AG10803 (cell line): ENCODE data around the gene USF3.

Experiments used
- DNase-seq: peaks from one replicate; pipeline ENCODE4 v3.0.0; 2010; ENCODE audit warnings: low read depth
- H3K4me3 ChIP-seq: 2 replicates; pipeline ENCODE4 v1.5.1; 2011; ENCODE audit warnings: mild to moderate bottlenecking, low read length, control low read depth
- TF ChIP-seq, protein P1 (sequence below): conservative IDR thresholded peaks from 2 replicates; pipeline ENCODE4 v1.5.1; 2011; ENCODE audit warnings: mild to moderate bottlenecking, low read length, control low read depth, inconsistent platforms

The USF3 gene

DNA sequence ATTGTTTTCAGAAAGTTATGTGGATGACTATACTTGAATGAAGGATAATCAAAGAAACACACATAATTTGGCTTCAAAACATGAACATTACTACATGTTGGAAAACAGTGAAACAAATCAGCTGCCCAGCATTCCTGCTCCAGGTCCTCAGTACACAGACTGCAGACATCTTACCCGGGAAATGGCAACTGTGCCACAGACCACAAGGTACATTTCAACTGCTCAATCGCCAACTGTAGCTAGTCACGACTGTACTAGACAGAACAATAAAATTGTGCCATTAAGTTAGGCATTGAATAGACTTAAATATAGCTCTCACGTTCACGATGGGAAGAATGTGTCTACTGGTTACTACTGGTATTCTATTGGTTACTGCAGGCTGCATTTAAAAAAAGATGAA lies 44.6 kb upstream of the USF3 start:
- no peak overlapping the region for H3K4me3 ChIP-seq
- DNase-seq: peak; percentile 55
- TF ChIP-seq, protein P1, sequence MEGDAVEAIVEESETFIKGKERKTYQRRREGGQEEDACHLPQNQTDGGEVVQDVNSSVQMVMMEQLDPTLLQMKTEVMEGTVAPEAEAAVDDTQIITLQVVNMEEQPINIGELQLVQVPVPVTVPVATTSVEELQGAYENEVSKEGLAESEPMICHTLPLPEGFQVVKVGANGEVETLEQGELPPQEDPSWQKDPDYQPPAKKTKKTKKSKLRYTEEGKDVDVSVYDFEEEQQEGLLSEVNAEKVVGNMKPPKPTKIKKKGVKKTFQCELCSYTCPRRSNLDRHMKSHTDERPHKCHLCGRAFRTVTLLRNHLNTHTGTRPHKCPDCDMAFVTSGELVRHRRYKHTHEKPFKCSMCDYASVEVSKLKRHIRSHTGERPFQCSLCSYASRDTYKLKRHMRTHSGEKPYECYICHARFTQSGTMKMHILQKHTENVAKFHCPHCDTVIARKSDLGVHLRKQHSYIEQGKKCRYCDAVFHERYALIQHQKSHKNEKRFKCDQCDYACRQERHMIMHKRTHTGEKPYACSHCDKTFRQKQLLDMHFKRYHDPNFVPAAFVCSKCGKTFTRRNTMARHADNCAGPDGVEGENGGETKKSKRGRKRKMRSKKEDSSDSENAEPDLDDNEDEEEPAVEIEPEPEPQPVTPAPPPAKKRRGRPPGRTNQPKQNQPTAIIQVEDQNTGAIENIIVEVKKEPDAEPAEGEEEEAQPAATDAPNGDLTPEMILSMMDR: no peak

DNA sequence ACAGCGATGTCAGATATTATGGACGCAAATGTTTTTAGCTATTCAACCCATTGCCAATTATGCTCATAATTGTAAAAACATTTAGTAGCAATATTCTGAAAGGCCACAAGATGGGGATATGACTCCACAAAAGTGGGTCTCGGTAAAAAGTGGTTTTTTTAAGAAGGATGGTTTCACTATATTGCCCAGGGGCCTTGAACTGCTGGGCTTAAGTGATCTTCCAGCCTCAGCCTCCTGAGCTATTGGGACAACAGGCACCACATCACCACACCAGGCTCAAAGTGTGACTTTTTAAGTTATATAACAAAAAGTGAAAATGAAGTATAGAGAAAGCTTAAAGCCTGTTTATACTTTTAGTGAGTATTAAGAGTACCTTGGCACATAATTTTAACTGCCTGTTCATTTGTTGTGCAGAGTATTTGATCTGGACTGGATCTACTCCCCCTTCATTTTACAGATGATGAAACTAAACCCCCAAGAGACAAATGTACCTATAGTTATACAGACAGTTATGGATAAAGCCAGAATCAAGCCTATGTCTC lies 40.2 kb upstream of the USF3 start:
- DNase-seq: peak; percentile 71
- TF ChIP-seq, protein P1: peak; percentile 73
- no peak overlapping the region for H3K4me3 ChIP-seq

DNA sequence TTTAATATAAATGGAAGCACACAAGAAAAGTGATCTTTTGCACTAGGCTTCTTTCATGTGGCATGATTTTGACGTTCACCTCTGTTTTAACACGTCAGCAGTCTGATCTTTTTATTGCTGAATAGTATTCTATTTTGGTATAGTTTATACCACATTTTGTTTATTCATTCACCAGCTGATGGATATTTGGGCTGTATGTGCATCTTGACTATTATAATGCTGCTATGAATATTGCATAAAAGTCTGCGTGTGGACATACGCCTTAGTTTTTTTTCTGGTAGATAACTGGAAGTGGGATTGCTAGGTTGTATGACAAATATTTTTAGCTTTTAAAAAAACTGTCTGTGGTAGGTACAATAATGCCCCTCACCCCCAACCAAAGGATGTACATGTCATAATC lies 35.3 kb upstream of the USF3 start:
- TF ChIP-seq, protein P1: no peak
- H3K4me3 ChIP-seq: no peak overlapping the region
- no peak for DNase-seq

DNA sequence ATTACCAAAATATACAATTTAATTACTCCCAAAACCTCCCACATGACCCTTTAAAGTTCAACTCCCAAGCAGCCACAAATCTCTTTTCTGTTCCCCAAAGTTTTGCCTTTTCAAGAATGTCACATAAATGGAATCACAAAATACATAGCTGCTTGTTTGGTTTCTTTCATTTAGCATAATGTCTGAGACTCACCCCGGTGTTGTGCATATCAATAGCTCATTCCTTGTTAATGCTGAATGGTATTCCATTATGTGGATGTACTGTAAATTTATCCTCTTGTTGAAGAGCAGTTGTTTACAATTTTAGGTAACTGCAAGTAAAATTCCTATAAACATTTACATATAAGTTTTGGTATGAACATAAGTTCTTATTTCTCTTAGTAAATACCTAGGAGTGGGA lies 34.1 kb upstream of the USF3 start:
- DNase-seq: no peak
- H3K4me3 ChIP-seq: no peak overlapping the region
- TF ChIP-seq, protein P1: no peak

DNA sequence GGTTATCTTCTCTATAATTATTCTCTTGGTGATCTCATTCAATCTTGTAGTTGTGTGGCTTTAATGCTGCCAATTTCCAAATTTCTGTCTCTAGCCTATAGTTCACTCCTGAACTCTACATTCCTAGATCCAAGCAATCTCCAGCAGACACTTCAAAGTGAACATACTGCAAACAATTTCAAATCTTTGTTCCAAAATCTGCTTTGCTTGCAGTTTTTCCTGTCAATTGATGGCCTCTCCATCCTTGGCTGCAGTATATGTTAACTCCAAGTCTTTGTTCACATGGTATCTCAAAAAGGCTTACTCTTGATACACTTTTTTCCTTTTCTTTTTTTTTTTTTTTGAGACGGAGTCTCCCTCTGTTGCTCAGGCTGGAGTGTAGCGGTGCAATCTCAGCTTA lies 32.2 kb upstream of the USF3 start:
- no peak overlapping the region for H3K4me3 ChIP-seq
- DNase-seq: no peak
- TF ChIP-seq, protein P1: no peak

DNA sequence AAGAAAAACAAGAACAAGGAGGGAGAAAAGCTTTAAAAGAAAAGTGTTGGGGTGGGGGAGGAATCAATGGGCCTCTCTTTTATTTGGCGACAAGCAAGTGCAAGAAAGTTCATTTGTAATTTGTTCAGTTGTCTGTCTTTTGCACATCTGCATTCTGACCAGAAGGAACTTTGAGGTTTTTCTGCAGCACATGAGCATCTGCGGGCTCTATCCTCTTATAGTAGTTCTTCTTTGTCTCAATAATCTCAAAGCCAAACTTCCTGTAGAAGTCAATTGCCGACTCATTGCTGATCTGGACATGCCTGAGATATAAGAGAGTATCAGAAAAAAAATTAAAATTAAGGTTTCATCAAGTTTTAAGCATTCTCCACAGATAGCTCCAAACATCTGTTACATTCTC lies 25.2 kb upstream of the USF3 start:
- no peak for DNase-seq
- no peak overlapping the region for H3K4me3 ChIP-seq
- TF ChIP-seq, protein P1: no peak

DNA sequence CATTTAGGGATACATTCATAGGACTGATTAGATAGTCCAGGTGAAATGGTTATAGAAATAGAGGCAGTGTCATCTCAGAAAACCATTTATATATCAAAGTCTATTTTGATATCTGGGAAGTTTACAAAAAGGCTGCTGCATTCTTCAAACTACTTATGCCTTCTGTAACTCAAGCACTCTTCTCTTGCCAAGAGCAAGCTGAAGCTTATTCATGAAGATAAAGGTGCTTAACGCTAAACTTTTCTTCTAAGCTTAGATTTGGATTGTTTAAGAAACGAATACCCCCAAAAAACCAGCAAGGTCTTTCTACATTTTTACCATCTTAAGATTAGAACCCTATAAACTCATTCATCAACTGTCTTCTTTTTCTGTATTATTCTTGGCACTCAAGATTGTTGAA lies 23.3 kb upstream of the USF3 start:
- no peak overlapping the region for H3K4me3 ChIP-seq
- TF ChIP-seq, protein P1: no peak

More for the DNA sequence above, 23.3 kb upstream of the USF3 start:
- DNase-seq: no peak
